GM12878 (cell line): ENCODE data around the gene SPRY4. TPM values are rescaled to one million over a fixed set of nuclear protein-coding genes. Genes with fewer than 3 reads are reported as not detected.

Experiments
- ATAC-seq: fragments of 200-7000 bp; cut with Tn5 transposase; 3 replicates; pipeline ENCODE4 v1.9.1; 2020; ENCODE audit warnings: mild to moderate bottlenecking, moderate library complexity
- BruUV-seq: library from RNA; stranded (reverse); fragments of 400-500 nt; replicated peaks from 2 replicates; lab custom pipeline; 2021; lab: Mats Ljungman, UMichigan
- CTCF ChIA-PET: fragments of 300-600 bp; sonication (Branson Sonifier 250); formaldehyde crosslinking; extraction: SDS; loops from one replicate; lab custom pipeline; 2021; ENCODE audit warnings: inconsistent platforms; lab: Yijun Ruan, JAX
- POLR2A ChIA-PET: fragments of 350-600 bp; formaldehyde crosslinking; extraction: SDS; loops from one replicate; lab custom pipeline; 2021; ENCODE audit warnings: inconsistent platforms; lab: Charles Lee
- RAD21 ChIA-PET: fragments of 300-600 bp; sonication (Branson Sonifier 250); formaldehyde crosslinking; loops from one replicate; lab custom pipeline; 2023; ENCODE audit warnings: antibody characterized with exemption; ENCODE audit not compliant: unreplicated experiment; lab: Charles Lee
- SMC1A ChIA-PET: fragments of 300-600 bp; sonication (Branson Sonifier 250); formaldehyde crosslinking; loops from one replicate; lab custom pipeline; 2023; ENCODE audit not compliant: unreplicated experiment, uncharacterized antibody; lab: Charles Lee
- DNase-seq: peaks from one replicate; pipeline ENCODE4 v3.0.0-alpha.2; 2011; ENCODE audit warnings: low read depth, low spot score
- FAIRE-seq: peaks from 3 replicates; lab custom pipeline; 2011; peaks lifted over from hg19 to GRCh38; lab: Jason Lieb, UNC
- H2AFZ ChIP-seq: 2 replicates; pipeline ENCODE4 v1.6.0; 2011; ENCODE audit warnings: low read depth, low read length, control low read depth; ENCODE audit not compliant: control insufficient read depth
- H3K27ac ChIP-seq: 2 replicates; pipeline ENCODE4 v1.5.1; 2011; ENCODE audit warnings: control low read depth; ENCODE audit not compliant: control insufficient read depth, insufficient read depth
- H3K27me3 ChIP-seq, 2 experiments: replicated peaks in 1 of 2; 2 replicates each; pipeline versions ENCODE4 v1.6.0 to v1.6.1; 2011; ENCODE audit warnings: low read length in 1 of 2; ENCODE audit not compliant: control insufficient read depth in 2 of 2, insufficient read depth in 2 of 2
- H3K36me3 ChIP-seq, 2 experiments: 2 replicates each; pipeline ENCODE4 v1.5.1; 2011; ENCODE audit warnings: low read length in 1 of 2; ENCODE audit not compliant: control insufficient read depth in 2 of 2, insufficient read depth in 2 of 2
- H3K4me1 ChIP-seq: 2 replicates; pipeline ENCODE4 v1.6.1; 2011; ENCODE audit warnings: mild to moderate bottlenecking, low read length, moderate library complexity, mixed read lengths; ENCODE audit not compliant: control insufficient read depth, insufficient read depth
- H3K4me2 ChIP-seq: 2 replicates; pipeline ENCODE4 v1.6.0; 2011; ENCODE audit warnings: control low read depth; ENCODE audit not compliant: control insufficient read depth, insufficient read depth
- H3K4me3 ChIP-seq: fragments of 200-600 bp; sonication (generic); 2 replicates; pipeline ENCODE4 v1.5.1; 2016
- H3K79me2 ChIP-seq: 2 replicates; pipeline ENCODE4 v1.6.0; 2011; ENCODE audit warnings: low read length; ENCODE audit not compliant: control insufficient read depth, insufficient read depth
- H3K9ac ChIP-seq: 2 replicates; pipeline ENCODE4 v1.8.0; 2011; ENCODE audit warnings: low read length, control low read depth, mixed read lengths; ENCODE audit not compliant: control insufficient read depth, insufficient read depth
- H3K9me3 ChIP-seq: replicated peaks from 3 replicates; pipeline ENCODE4 v1.5.1; 2011; ENCODE audit warnings: mild to moderate bottlenecking, low read length; ENCODE audit not compliant: control insufficient read depth, insufficient read depth
- H4K20me1 ChIP-seq: 2 replicates; pipeline ENCODE4 v1.6.0; 2011; ENCODE audit not compliant: control insufficient read depth, insufficient read depth
- EGR1 ChIP-seq, 2 experiments: IDR thresholded peaks; 1 replicate in 1 of 2; 2 replicates in 1 of 2; pipeline ENCODE4 v1.6.1; 2011 to 2012; ENCODE audit warnings: low read depth in 2 of 2, low read length in 2 of 2, borderline replicate concordance in 1 of 2, mild to moderate bottlenecking in 1 of 2, moderate library complexity in 1 of 2
- EP300 ChIP-seq, 2 experiments: fragments of 150-350 bp in 1 of 2; IDR thresholded peaks; 2 replicates each; pipeline ENCODE4 v1.6.1; 2011 to 2012; ENCODE audit warnings: low read depth in 2 of 2, low read length in 2 of 2, borderline replicate concordance in 1 of 2, improper control_type of control experiment in 1 of 2, inconsistent platforms in 1 of 2; ENCODE audit not compliant: control insufficient read depth in 1 of 2
- ETV6 ChIP-seq, 2 experiments: fragments of 450-650 bp in 1 of 2; IDR thresholded peaks in 1 of 2; conservative IDR thresholded peaks in 1 of 2; 2 replicates each; pipeline ENCODE4 v1.6.1; 2014; ENCODE audit warnings: antibody characterized with exemption in 1 of 2, borderline replicate concordance in 1 of 2, low read depth in 1 of 2, mild to moderate bottlenecking in 1 of 2, moderate library complexity in 1 of 2
- KLF5 ChIP-seq: fragments of 450-650 bp; IDR thresholded peaks from 2 replicates; pipeline ENCODE4 v1.6.1; 2014; ENCODE audit warnings: mild to moderate bottlenecking; ENCODE audit not compliant: partially characterized antibody
- MEF2B ChIP-seq: fragments of 450-650 bp; IDR thresholded peaks from 2 replicates; pipeline ENCODE4 v1.6.1; 2018; ENCODE audit warnings: mild to moderate bottlenecking, moderate library complexity; ENCODE audit not compliant: partially characterized antibody, poor library complexity, severe bottlenecking
- NFYA ChIP-seq: IDR thresholded peaks from 2 replicates; pipeline ENCODE4 v1.6.1; 2011; ENCODE audit warnings: low read depth, mild to moderate bottlenecking, low read length, improper control_type of control experiment, borderline replicate concordance
- NR2C2 ChIP-seq: IDR thresholded peaks from 2 replicates; pipeline ENCODE4 v1.6.1; 2011; ENCODE audit warnings: borderline replicate concordance, low read depth; ENCODE audit not compliant: control insufficient read depth, insufficient read length
- PKNOX1 ChIP-seq: fragments of 450-650 bp; IDR thresholded peaks from 2 replicates; pipeline ENCODE4 v1.6.1; 2016; ENCODE audit warnings: mild to moderate bottlenecking
- PML ChIP-seq: IDR thresholded peaks from 2 replicates; pipeline ENCODE4 v1.6.1; 2012; ENCODE audit warnings: low read length, inconsistent platforms
- POLR2AphosphoS5 ChIP-seq: IDR thresholded peaks from 2 replicates; pipeline ENCODE4 v1.6.1; 2011; ENCODE audit warnings: mild to moderate bottlenecking, low read length, inconsistent platforms
- PRDM15 ChIP-seq: fragments of 450-650 bp; formaldehyde crosslinking; IDR thresholded peaks from 2 replicates; pipeline ENCODE4 v1.4.0; 2020; ENCODE audit warnings: mild to moderate bottlenecking, moderate library complexity
- SKIL ChIP-seq: fragments of 450-650 bp; IDR thresholded peaks from 2 replicates; pipeline ENCODE4 v1.6.1; 2017; ENCODE audit warnings: mild to moderate bottlenecking, low read depth, inconsistent platforms; ENCODE audit not compliant: poor library complexity, severe bottlenecking
- STAT1 ChIP-seq: fragments of 450-650 bp; conservative IDR thresholded peaks from 2 replicates; pipeline ENCODE4 v1.6.1; 2014; ENCODE audit warnings: antibody characterized with exemption, mild to moderate bottlenecking
- YY1 ChIP-seq: IDR thresholded peaks from 2 replicates; pipeline ENCODE4 v1.6.1; 2011; ENCODE audit warnings: low read depth, mild to moderate bottlenecking, low read length
- WGBS: methylation state at CpG from one replicate; pipeline ENCODE4 v1.1.6; 2016; ENCODE audit warnings: low lambda C conversion rate; ENCODE audit not compliant: insufficient replicate concordance, insufficient coverage; ENCODE audit errors: missing lambda C conversion rate; 5-methylcytosine and 5-hydroxymethylcytosine counted together
- in situ Hi-C: fragments of 300-500 bp; cut with MboI; formaldehyde crosslinking; loops from 9 replicates; pipeline ENCODE4 v1.14.3; 2018; ENCODE audit warnings: mixed read lengths
- intact Hi-C: fragments of 100-400 bp; cut with micrococcal nuclease; formaldehyde crosslinking; loops from one replicate; pipeline ENCODE4 v1.14.2; 2022; ENCODE audit not compliant: unreplicated experiment
- polyA plus RNA-seq, 11 experiments: library from polyadenylated mRNA; depleted of rRNA in 4 of 11; unstranded in 6 of 11; stranded (reverse) in 5 of 11; fragments of >200 nt; fragmentation: Nextera tagmentation in 4 of 11; fragmentation: Illumina TruSeq in 1 of 11; extraction: Ambion mirVana in 4 of 11; extraction: Trizol in 1 of 11; gene quantifications; 1 replicate in 1 of 11; 2 replicates in 10 of 11; pipeline versions ENCODE4 v1.2.1 to v1.2.3, GENCODE V29; 2011 to 2016; ENCODE audit warnings: inconsistent platforms in 2 of 11, missing spikeins in 2 of 11, low read depth in 1 of 11
- total RNA-seq, 4 experiments: library from RNA; depleted of rRNA in 3 of 4; stranded (reverse); fragments of >200 nt in 3 of 4; fragmentation: Illumina TruSeq in 1 of 4; extraction: Trizol in 1 of 4; gene quantifications; 2 replicates each; pipeline versions ENCODE4 v1.2.1 to v1.2.3, GENCODE V29; 2013 to 2021

SPRY4 gene
- total and polyA plus RNA-seq, 10 of the 15 experiments (the other 5 are each of a cell fraction or from before 2014, with no cell fraction given): 0.04 to 1.4 (median 0.18) TPM; not detected in 1

- no peak for TF ChIP-seq KLF5
- TF ChIP-seq SKIL: no peak
- no peak for TF ChIP-seq EGR1 (IDR thresholded peaks at IDR 0.05; ENCODE audit: borderline replicate concordance in 1 of 2, low read depth in 2 of 2, low read length in 2 of 2)
- TF ChIP-seq NR2C2: no peak
- TF ChIP-seq STAT1: no peak
- TF ChIP-seq PML: no peak
- TF ChIP-seq, all 136 proteins: peak for 0
Observed at GRCh38 chr5:142311725-142312124, 13.1 kb downstream of the SPRY4 start (continued).

- peaks cover 8% of the 10 kb centered on the region for H3K4me1 ChIP-seq
- TF ChIP-seq ETV6 (conservative IDR thresholded peaks at IDR 0.05 in 1 of 2, IDR thresholded peaks at IDR 0.05 in 1 of 2; ENCODE audit: borderline replicate concordance in 1 of 2, low read depth in 1 of 2) (no peak), NFYA (no peak), MEF2B (no peak), YY1 (no peak), PRDM15 (CRISPR knock-in tag) (no peak), EP300 (IDR thresholded peaks at IDR 0.05; ENCODE audit: borderline replicate concordance in 1 of 2, control insufficient read depth in 1 of 2, low read depth in 2 of 2, low read length in 2 of 2) (no peak), POLR2AphosphoS5 (no peak), PKNOX1 (no peak)
Observed at GRCh38 chr5:142310803-142311202, 14.0 kb downstream of the SPRY4 start.

More at GRCh38 chr5:142310803-142311202, 14.0 kb downstream of the SPRY4 start:
- RAD21 ChIA-PET: no interaction called here
- FAIRE-seq (no peak), DNase-seq (no peak), ATAC-seq (no peak)
- Histone ChIP-seq H3K4me2 (no peak overlapping the region), H3K9ac (no peak overlapping the region), H3K79me2 (no peaks in the 10 kb centered on the region), H3K4me3 (no peak overlapping the region), H3K27me3 (no peaks in the 10 kb centered on the region), H4K20me1 (no peaks in the 10 kb centered on the region), H3K9me3 (no peaks in the 10 kb centered on the region), H2AFZ (no peak overlapping the region), H3K36me3 (no peaks in the 10 kb centered on the region; a peak in 1 of 4 replicates), H3K27ac (no peak overlapping the region)
- no TSS peak for BruUV-seq
- WGBS: 66% methylated on average over 8 of the region's 9 CpGs
- CTCF ChIA-PET: interaction anchor here (0.5 kb wide), 1 partner anchor 13 kb away, joined by 5 read pairs; no protein-coding TSS in a partner anchor
- intact Hi-C loops: no loop called here
- SMC1A ChIA-PET: interaction anchor here (0.6 to 2.7 kb wide), 4 partner anchors 9 to 60 kb away, joined by 3 to 7 read pairs (median 3); no protein-coding TSS in a partner anchor
- in situ Hi-C loops: no loop called here
- POLR2A ChIA-PET: no interaction called here
